Ascending aorta (tissue), 2 donors: ENCODE measurements around the gene LCA5L. TPM values are rescaled to one million over a fixed set of nuclear protein-coding genes. Genes with fewer than 3 reads are reported as not detected.
A peak's percentile ranks its signal among the peaks of the same experiment; 100 is the strongest.
"Not testable (repeated sequence)": the region's sequence is repeated elsewhere in the genome, so short reads cannot be mapped to it uniquely, and the experiment has no call there.

ENCODE experiments used
- DNase-seq, 2 donors: peaks; one replicate each; pipeline ENCODE4 v3.0.0-alpha.2; 2019; ENCODE audit warnings: low spot score in 2 of 2
- H3K27ac ChIP-seq, 2 donors: fragments of 200-600 bp; sonication (generic); one replicate each; pipeline ENCODE4 v1.5.1; 2016 to 2017; ENCODE audit warnings: mild to moderate bottlenecking in 1 of 2
- H3K27me3 ChIP-seq: fragments of 200-600 bp; sonication (generic); one replicate; pipeline ENCODE4 v1.5.1; 2017
- H3K36me3 ChIP-seq, 2 donors: fragments of 200-600 bp; sonication (generic); one replicate each; pipeline ENCODE4 v1.5.1; 2016
- H3K4me1 ChIP-seq, 2 donors: fragments of 200-600 bp; sonication (generic); one replicate each; pipeline ENCODE4 v1.5.1; 2016 to 2017; ENCODE audit warnings: mild to moderate bottlenecking in 1 of 2
- H3K4me3 ChIP-seq, 2 donors: fragments of 200-600 bp; sonication (generic); one replicate each; pipeline ENCODE4 v1.5.1; 2016 to 2017; ENCODE audit warnings: mild to moderate bottlenecking in 1 of 2
- H3K9me3 ChIP-seq, 2 donors: fragments of 200-600 bp; sonication (generic); one replicate each; pipeline ENCODE4 v1.5.1; 2016
- CTCF ChIP-seq, 3 experiments: fragments of 200-600 bp in 2 of 3; fragments of 450-650 bp in 1 of 3; sonication (generic) in 2 of 3; IDR thresholded peaks; one replicate each; pipeline ENCODE4 v1.5.1; 2016 to 2019; ENCODE audit warnings: antibody characterized with exemption in 3 of 3, mild to moderate bottlenecking in 1 of 3, moderate library complexity in 1 of 3
- intact Hi-C: fragments of 100-400 bp; cut with DNase I; formaldehyde crosslinking; loops from one replicate; pipeline ENCODE4 v1.15.1; 2023
- total RNA-seq: library from RNA; depleted of rRNA; stranded (reverse); fragments of >200 nt; gene quantifications from one replicate; pipeline ENCODE4 v1.1.0, GENCODE V29; 2016

Gene LCA5L
- total RNA-seq, 1 donor from 2014 or later = not detected

GRCh38 chr21:39377444-39378050, 68.0 kb downstream of the LCA5L start:
- Histone ChIP-seq H3K9me3 (no peaks in the 10 kb centered on the region), H3K27me3 (no peaks in the 10 kb centered on the region), H3K4me3 (no peak overlapping the region), H3K27ac (no peak overlapping the region), H3K4me1 (peaks cover 0 to 8% of the 10 kb centered on the region in 2 donors), H3K36me3 (no peaks in the 10 kb centered on the region)
- no peak for DNase-seq
- TF ChIP-seq CTCF (IDR thresholded peaks at IDR 0.05) = no peak
- intact Hi-C loops = no loop called here

GRCh38 chr21:39375446-39375845, 70.1 kb downstream of the LCA5L start:
- DNase-seq = no peak
- H3K27me3 ChIP-seq = no peaks in the 10 kb centered on the region
- H3K36me3 ChIP-seq = no peaks in the 10 kb centered on the region
- no peaks in the 10 kb centered on the region for H3K9me3 ChIP-seq
- peaks cover 0 to 3% of the 10 kb centered on the region in 2 donors for H3K4me1 ChIP-seq
- no peak for TF ChIP-seq CTCF (IDR thresholded peaks at IDR 0.05)
- no peak overlapping the region for H3K4me3 ChIP-seq
- no peak overlapping the region for H3K27ac ChIP-seq
- intact Hi-C loops = no loop called here

GRCh38 chr21:39374046-39374445, 71.5 kb downstream of the LCA5L start:
- Histone ChIP-seq H3K4me3 (no peak overlapping the region), H3K27me3 (no peaks in the 10 kb centered on the region), H3K4me1 (no peaks in the 10 kb centered on the region), H3K27ac (no peak overlapping the region), H3K36me3 (no peaks in the 10 kb centered on the region), H3K9me3 (no peaks in the 10 kb centered on the region)
- TF ChIP-seq CTCF (IDR thresholded peaks at IDR 0.05) = peak in 1 of 3 experiments; percentile 1
- intact Hi-C loops = no loop called here
- no peak for DNase-seq

- H3K27ac ChIP-seq = no peak overlapping the region
- intact Hi-C loops = no loop called here
- H3K27me3 ChIP-seq = no peaks in the 10 kb centered on the region
- no peak overlapping the region for H3K4me3 ChIP-seq
- no peaks in the 10 kb centered on the region for H3K9me3 ChIP-seq
- H3K36me3 ChIP-seq = no peaks in the 10 kb centered on the region
- H3K4me1 ChIP-seq = no peaks in the 10 kb centered on the region
- peak in 1 of 3 experiments; percentile 2 for TF ChIP-seq CTCF (IDR thresholded peaks at IDR 0.05)
- no peak for DNase-seq
These were observed 71.9 kb downstream of the LCA5L start for GRCh38 chr21:39373634-39374033.

- intact Hi-C loops, H3K27ac ChIP-seq, H3K27me3 ChIP-seq, H3K36me3 ChIP-seq, H3K9me3 ChIP-seq, DNase-seq, H3K4me3 ChIP-seq, H3K4me1 ChIP-seq: not testable (repeated sequence)
These were observed 75.7 kb downstream of the LCA5L start for GRCh38 chr21:39369896-39370288.

GRCh38 chr21:39367783-39368182, 77.8 kb downstream of the LCA5L start:
- no peak for TF ChIP-seq CTCF (IDR thresholded peaks at IDR 0.05)
- Histone ChIP-seq H3K27ac (no peak overlapping the region), H3K4me3 (no peak overlapping the region), H3K36me3 (no peaks in the 10 kb centered on the region), H3K4me1 (peaks cover 0 to 5% of the 10 kb centered on the region in 2 donors), H3K9me3 (no peaks in the 10 kb centered on the region), H3K27me3 (no peaks in the 10 kb centered on the region)
- intact Hi-C loops = no loop called here
- no peak for DNase-seq
